ENCODE measurements around the gene KRT222.

DNA sequence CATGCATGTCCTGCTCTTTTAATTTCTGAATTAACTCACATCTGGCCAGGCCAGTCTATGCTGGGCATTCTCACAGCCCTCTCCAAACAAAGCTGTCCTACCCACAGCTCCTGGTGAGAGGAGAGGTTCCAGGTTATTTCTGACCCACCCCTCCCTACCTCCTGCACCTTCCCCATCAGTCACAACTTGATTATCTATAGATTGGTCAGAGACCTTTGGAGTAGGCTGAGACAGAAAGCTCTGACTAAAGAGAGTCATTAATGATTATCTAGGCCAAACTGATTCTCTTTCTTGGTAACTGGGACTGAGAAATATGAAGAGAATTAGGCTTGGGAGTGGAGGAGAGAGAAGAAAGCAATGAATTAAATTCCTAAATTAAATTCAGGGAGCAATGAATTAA, 1.4 kb upstream of the KRT222 start:
- no peak for TF ChIP-seq POGZ (CRISPR knock-in tag; IDR thresholded peaks at IDR 0.05)
- no peak for TF ChIP-seq TCF12 (IDR thresholded peaks at IDR 0.05)
- no peak for TF ChIP-seq TCF12 (CRISPR knock-in tag; IDR thresholded peaks at IDR 0.05)
- TF ChIP-seq PHF8 (CRISPR knock-in tag; IDR thresholded peaks at IDR 0.05), result no peak
- TF ChIP-seq, protein P1, sequence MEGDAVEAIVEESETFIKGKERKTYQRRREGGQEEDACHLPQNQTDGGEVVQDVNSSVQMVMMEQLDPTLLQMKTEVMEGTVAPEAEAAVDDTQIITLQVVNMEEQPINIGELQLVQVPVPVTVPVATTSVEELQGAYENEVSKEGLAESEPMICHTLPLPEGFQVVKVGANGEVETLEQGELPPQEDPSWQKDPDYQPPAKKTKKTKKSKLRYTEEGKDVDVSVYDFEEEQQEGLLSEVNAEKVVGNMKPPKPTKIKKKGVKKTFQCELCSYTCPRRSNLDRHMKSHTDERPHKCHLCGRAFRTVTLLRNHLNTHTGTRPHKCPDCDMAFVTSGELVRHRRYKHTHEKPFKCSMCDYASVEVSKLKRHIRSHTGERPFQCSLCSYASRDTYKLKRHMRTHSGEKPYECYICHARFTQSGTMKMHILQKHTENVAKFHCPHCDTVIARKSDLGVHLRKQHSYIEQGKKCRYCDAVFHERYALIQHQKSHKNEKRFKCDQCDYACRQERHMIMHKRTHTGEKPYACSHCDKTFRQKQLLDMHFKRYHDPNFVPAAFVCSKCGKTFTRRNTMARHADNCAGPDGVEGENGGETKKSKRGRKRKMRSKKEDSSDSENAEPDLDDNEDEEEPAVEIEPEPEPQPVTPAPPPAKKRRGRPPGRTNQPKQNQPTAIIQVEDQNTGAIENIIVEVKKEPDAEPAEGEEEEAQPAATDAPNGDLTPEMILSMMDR (CRISPR knock-in tag; IDR thresholded peaks at IDR 0.05), result no peak
- no peak for TF ChIP-seq MAZ (IDR thresholded peaks at IDR 0.05; ENCODE audit: borderline replicate concordance, low read depth, low read length)
- no peak for TF ChIP-seq MAZ (CRISPR knock-in tag; IDR thresholded peaks at IDR 0.05; ENCODE audit: low read depth)
- no peak for TF ChIP-seq TP53 (CRISPR knock-in tag; conservative IDR thresholded peaks at IDR 0.05)
- TF ChIP-seq CCAR2 (optimal IDR thresholded peaks at IDR 0.05; ENCODE audit: low read depth, low read length), result no peak
- TF ChIP-seq KDM5A (IDR thresholded peaks at IDR 0.05; ENCODE audit: borderline replicate concordance, low read length), result no peak
- TF ChIP-seq NR3C1 (CRISPR knock-in tag; IDR thresholded peaks at IDR 0.05), result no peak
- no peak for TF ChIP-seq ZNF558 (CRISPR knock-in tag; IDR thresholded peaks at IDR 0.05; ENCODE audit: borderline replicate concordance)
- no peak for TF ChIP-seq WIZ (CRISPR knock-in tag; IDR thresholded peaks at IDR 0.05)
- TF ChIP-seq ZNF354B (CRISPR knock-in tag; IDR thresholded peaks at IDR 0.05), result no peak

Data from HepG2 (cell line).